GM12891 (cell line): Measurements from ENCODE around the gene ENGASE.

Experiments used
- DNase-seq: peaks from one replicate; pipeline ENCODE4 v3.0.0; 2011; ENCODE audit warnings: low spot score; ENCODE audit not compliant: insufficient read length
- FAIRE-seq: peaks from 2 replicates; lab custom pipeline; 2011; peaks lifted over from hg19 to GRCh38; lab: Jason Lieb, UNC
- PAX5 ChIP-seq: IDR thresholded peaks from 2 replicates; pipeline ENCODE4 v1.6.1; 2011; ENCODE audit warnings: low read length, moderate library complexity, mild to moderate bottlenecking; ENCODE audit not compliant: insufficient read depth, severe bottlenecking
- POLR2A ChIP-seq: IDR thresholded peaks from 2 replicates; pipeline ENCODE4 v1.6.1; 2011; ENCODE audit warnings: low read depth, low read length, control low read depth
- POLR2AphosphoS5 ChIP-seq: IDR thresholded peaks from 2 replicates; pipeline ENCODE4 v1.6.1; 2011; ENCODE audit warnings: low read depth, low read length, control low read depth
- POU2F2 ChIP-seq: IDR thresholded peaks from 2 replicates; pipeline ENCODE4 v1.6.1; 2011; ENCODE audit warnings: low read depth, mild to moderate bottlenecking, control low read depth, low read length, moderate library complexity
- SPI1 ChIP-seq: IDR thresholded peaks from 2 replicates; pipeline ENCODE4 v1.6.1; 2011; ENCODE audit warnings: low read depth, low read length, control low read depth
- TAF1 ChIP-seq: IDR thresholded peaks from 2 replicates; pipeline ENCODE4 v1.6.1; 2011; ENCODE audit warnings: low read depth, low read length, control low read depth

Gene ENGASE

DNA sequence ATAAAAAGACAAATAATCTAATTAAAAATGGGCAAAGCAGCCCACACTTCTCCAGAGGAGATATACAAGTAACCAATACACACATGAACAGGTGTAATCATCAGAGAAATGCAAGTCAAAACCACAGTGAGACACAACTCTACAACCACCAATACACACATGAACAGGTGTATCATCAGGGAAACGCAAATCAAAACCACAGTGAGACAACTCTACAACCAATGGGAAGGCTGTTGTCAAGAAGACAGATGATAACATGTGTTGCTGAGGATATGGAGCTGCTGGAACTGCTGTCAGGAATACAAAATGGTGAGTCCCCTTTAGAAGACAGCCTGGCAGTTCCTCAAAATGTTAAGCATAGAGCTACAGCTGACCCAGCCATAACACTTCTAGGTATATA is 22.5 kb upstream of the ENGASE start:
- TF ChIP-seq POLR2AphosphoS5 (no peak), POLR2A (no peak)
- FAIRE-seq (no peak), DNase-seq (no peak)

DNA sequence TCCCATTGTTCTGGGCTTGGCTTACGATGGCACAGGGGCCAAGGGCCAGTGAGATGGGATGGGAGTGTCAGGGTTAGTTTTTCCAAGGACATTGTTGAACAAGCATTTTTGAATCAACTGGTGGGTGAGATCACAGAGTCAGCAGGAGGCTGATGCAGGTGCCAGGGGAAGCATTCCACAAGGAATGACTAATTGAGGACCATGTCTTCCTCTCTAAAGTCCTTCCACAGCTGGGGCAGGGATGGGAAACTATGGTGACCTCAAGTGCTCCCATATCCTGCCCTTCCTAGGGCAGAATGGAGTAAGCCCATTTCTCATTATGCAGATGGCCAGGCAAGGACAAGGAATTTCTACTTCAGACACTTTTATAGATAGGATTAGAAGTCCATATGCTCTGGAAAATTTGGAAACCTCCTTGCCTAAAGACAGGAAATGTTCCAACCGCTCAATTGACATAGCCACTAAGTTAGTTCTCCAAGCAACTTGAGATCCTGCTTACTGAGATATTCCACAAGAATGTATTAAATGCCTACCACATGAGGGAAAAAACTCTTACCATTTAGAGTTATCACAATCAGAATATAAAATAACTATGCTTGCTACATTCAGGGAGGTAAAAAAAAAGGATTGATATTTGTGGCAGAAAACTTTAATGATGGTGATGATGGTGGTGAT is 21.2 kb upstream of the ENGASE start:
- DNase-seq (no peak), FAIRE-seq (no peak)
- TF ChIP-seq POU2F2 = no peak
- TF ChIP-seq POLR2AphosphoS5 = no peak
- TF ChIP-seq POLR2A = no peak
- TF ChIP-seq TAF1 = no peak
- TF ChIP-seq SPI1 = no peak
- no peak for TF ChIP-seq PAX5

DNA sequence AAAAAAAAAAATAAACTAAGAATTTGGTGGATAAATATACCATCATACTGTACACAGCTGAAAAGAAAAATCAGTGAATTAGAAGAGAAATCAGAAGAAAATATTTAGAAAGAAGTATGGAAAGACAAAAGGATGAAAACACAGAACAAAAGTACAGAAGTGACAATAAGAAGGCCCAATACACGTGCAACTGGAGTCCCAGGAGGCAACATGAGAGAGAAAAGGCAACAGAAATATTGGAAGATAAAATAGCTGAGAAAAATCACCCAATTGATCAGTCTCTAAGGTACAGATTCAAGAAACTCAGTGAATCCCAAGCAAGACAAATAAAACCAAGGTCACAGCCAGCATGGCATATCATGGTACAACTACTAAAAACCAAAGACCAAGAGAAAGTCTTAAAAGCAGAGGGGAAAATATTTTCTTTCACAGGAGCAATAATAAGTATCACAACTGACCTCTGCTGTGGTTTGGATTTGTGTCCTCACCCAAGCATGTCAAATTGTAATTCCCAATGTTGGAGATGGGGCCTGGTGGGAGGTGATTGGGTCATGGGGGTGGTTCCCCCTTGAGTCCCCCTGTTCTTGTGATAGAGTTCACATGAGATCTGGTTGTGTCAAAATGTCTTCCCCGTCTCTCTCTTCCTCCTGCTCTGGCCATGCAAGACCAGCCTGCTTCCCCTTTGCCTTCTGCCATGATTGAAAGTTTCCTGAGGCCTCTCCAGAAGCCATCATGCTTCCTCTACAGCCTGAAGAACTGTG is 20.2 kb upstream of the ENGASE start:
- TF ChIP-seq PAX5 = no peak
- TF ChIP-seq POLR2A = no peak
- no peak for TF ChIP-seq SPI1
- no peak for TF ChIP-seq TAF1
- TF ChIP-seq POLR2AphosphoS5 = no peak
- TF ChIP-seq POU2F2 = no peak
- no peak for DNase-seq
- no peak for FAIRE-seq

DNA sequence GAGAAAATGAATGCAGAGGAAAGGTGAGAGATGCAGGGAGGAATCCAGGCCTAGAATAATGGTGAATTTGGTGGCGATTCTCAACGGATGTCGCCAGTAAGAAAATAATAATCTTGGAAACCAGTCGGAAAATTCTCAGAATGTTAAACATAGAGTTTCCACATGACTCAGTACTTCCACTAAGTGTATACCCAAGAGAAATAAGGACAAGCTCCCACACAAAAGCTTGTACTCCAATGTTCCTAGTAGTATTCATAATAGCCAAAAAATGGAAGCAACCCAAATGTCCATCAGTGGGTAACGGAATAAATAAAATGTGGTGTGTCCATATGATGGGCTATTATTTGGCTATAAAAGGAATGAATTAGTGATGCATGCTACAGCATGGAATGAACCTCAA is 19.4 kb upstream of the ENGASE start:
- DNase-seq = no peak
- no peak for TF ChIP-seq TAF1
- no peak for TF ChIP-seq SPI1
- no peak for TF ChIP-seq POLR2A
- TF ChIP-seq PAX5 = no peak
- TF ChIP-seq POU2F2 = no peak
- TF ChIP-seq POLR2AphosphoS5 = no peak
- no peak for FAIRE-seq

- DNase-seq (no peak), FAIRE-seq (no peak)
These were observed 16.8 kb upstream of the ENGASE start for GRCh38 chr17:79057737-79058385.

DNA sequence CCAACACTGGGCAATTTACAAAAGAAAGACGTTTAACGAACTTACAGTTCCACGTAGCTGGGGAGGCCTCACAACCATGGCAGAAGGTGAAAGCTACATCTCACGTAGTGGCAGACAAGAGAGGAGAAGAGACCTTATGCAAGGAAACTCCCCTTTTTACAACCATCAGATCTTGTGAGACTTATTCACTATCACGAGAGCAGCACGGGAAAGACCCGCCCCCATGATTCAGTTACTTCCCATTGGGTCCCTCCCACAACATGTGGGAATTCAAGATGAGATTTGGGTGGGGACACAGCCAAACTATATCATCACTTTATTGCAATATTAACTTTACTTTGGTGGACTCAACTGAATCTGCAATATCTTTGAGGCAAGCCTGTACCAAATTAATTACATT is 11.9 kb upstream of the ENGASE start:
- FAIRE-seq = no peak
- DNase-seq = no peak
- TF ChIP-seq POLR2A = no peak
- TF ChIP-seq POLR2AphosphoS5 = no peak
- TF ChIP-seq TAF1 = no peak
- no peak for TF ChIP-seq SPI1
- no peak for TF ChIP-seq PAX5
- no peak for TF ChIP-seq POU2F2

More at GRCh38 chr17:79057737-79058385, 16.8 kb upstream of the ENGASE start:
- TF ChIP-seq TAF1 (no peak), SPI1 (no peak), POLR2AphosphoS5 (no peak), PAX5 (no peak), POU2F2 (no peak), POLR2A (no peak)

DNA sequence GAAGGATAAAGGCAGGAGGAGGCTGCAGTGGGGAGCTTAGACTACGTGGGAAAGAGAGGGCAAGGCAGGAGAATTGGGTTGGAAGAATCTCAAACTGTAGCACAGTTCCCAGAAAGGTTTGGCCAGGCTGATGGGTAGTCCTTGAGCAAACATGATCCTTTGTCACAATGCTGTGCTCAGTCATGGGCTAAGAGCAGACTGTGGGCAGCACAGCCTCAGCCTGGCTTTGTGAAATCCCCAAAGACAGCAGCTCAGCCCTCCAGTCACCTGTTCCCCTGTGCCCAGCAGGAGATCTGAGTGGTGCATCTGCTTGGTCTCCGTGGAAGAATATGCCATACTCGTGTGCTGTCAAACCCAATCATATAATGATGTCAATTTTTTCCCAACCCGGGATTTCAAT is 10.6 kb upstream of the ENGASE start:
- no peak for FAIRE-seq
- no peak for DNase-seq
- TF ChIP-seq POLR2A (no peak), TAF1 (no peak), SPI1 (no peak), POU2F2 (no peak)

DNA sequence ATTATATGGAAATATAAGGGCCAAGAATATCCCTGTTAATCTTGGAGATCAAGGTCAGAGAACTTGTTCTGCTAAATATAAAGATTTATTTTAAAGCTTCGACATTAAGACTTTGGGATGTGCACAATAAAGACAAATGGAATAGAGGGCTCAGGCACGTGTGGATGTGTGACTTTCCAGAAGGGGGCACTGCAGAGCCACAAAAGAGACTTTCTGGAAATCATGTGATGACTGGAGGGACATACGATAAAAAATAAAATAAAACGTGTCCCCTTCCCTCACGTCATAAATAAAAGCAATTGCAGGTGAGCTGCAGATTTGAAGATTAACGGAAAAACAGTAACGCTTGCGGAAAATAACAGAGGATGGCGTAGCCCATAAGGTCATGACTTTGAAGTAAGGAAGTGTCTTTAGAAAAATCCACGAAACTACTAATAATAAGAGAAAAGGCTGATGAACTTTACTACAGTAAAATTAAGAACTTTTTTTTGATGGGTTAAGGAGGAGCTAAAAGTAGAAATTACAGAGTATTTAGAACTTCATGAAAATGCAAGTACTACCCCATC is 9.4 kb upstream of the ENGASE start:
- DNase-seq = no peak
- FAIRE-seq = no peak
- no peak for TF ChIP-seq POLR2A
- TF ChIP-seq TAF1 = no peak
- TF ChIP-seq POU2F2 = no peak
- TF ChIP-seq SPI1 = no peak
- no peak for TF ChIP-seq PAX5

- TF ChIP-seq POLR2A (no peak), POLR2AphosphoS5 (no peak), PAX5 (no peak), SPI1 (no peak), POU2F2 (no peak), TAF1 (no peak)
- DNase-seq (no peak), FAIRE-seq (no peak)
These were observed 7.7 kb upstream of the ENGASE start for GRCh38 chr17:79066963-79067362.
